ENCODE results near the gene UFSP1.
A peak's percentile ranks its signal among the peaks of the same experiment; 100 is the strongest.
"Not testable (repeated sequence)": the region's sequence is repeated elsewhere in the genome, so short reads cannot be mapped to it uniquely, and the experiment has no call there.

UFSP1 gene

GRCh38 chr7:100859856-100860255 is 29.7 kb downstream of the UFSP1 start:
- DNase-seq (ENCODE audit: low spot score): no peak

- no peak for DNase-seq (ENCODE audit: low spot score)
Measured at GRCh38 chr7:100856871-100857282, 32.6 kb downstream of the UFSP1 start.

GRCh38 chr7:100855515-100855914 is 34.0 kb downstream of the UFSP1 start:
- no peak for DNase-seq (ENCODE audit: low spot score)

- not testable (repeated sequence) for DNase-seq (ENCODE audit: low spot score)
Measured at GRCh38 chr7:100854899-100855298, 34.6 kb downstream of the UFSP1 start.

- no peak for DNase-seq (ENCODE audit: low spot score)
Measured at GRCh38 chr7:100854146-100854895, 35.2 kb downstream of the UFSP1 start.

GRCh38 chr7:100852048-100852872 is 37.3 kb downstream of the UFSP1 start, which contains the start of gene SLC12A9:
TSS of gene SLC12A9 (plus strand) at chr7:100852713. CDS start at chr7:100854198, 1,485 bp downstream.
- DNase-seq (ENCODE audit: low spot score): peak; percentile 88

- no peak for DNase-seq (ENCODE audit: low spot score)
Measured at GRCh38 chr7:100847360-100847759, 42.2 kb downstream of the UFSP1 start.

- DNase-seq (ENCODE audit: low spot score): no peak
Measured at GRCh38 chr7:100840470-100841100, 48.9 kb downstream of the UFSP1 start.

- no peak for DNase-seq (ENCODE audit: low spot score)
Measured at GRCh38 chr7:100839361-100839760, 50.2 kb downstream of the UFSP1 start.
